Measurements from ENCODE around the gene NXPE1. TPM values are rescaled to one million over a fixed set of nuclear protein-coding genes. Genes with fewer than 3 reads are reported as not detected.

The NXPE1 gene
- total and polyA plus RNA-seq, 9 of the 15 experiments (the other 6 are each of a cell fraction or from before 2014, with no cell fraction given) = not detected

GRCh38 chr11:114562166-114562916 lies 2.7 kb upstream of the NXPE1 start:
- Histone ChIP-seq H3K36me3 (ENCODE audit: control insufficient read depth, insufficient read depth, low read length) (no peaks in the 10 kb centered on the region), H3K9me1 (ENCODE audit: control insufficient read depth, insufficient read depth, low read length) (no peaks in the 10 kb centered on the region), H3K9ac (ENCODE audit: insufficient read depth in 1 of 2, low read depth in 2 of 2, low read length in 2 of 2) (no peak overlapping the region), H4K20me1 (replicated peaks; ENCODE audit: control insufficient read depth, insufficient read depth, low read length) (no peaks in the 10 kb centered on the region), H3K79me2 (ENCODE audit: control insufficient read depth, insufficient read depth, low read length) (no peaks in the 10 kb centered on the region), H3K4me2 (ENCODE audit: insufficient read depth, low read length) (no peak overlapping the region), H3K9me3 (replicated peaks; ENCODE audit: control insufficient read depth, insufficient read depth, low read depth, low read length) (no peaks in the 10 kb centered on the region), H3K4me1 (replicated peaks in 1 of 2; ENCODE audit: control insufficient read depth in 2 of 2, insufficient read depth in 2 of 2, low read length in 2 of 2) (no peaks in the 10 kb centered on the region), H3K4me3 (no peak overlapping the region), H3K27me3 (ENCODE audit: control insufficient read depth in 2 of 2, insufficient read depth in 2 of 2, low read length in 2 of 2) (no peaks in the 10 kb centered on the region), H2AFZ (ENCODE audit: low read depth, low read length) (no peak overlapping the region), H3K27ac (ENCODE audit: extremely low read depth, low read depth, low read length) (no peak overlapping the region)
- BruUV-seq (replicated peaks) = no TSS peak
- 0% methylated on average over 3 of the region's 3 CpGs for WGBS (ENCODE audit: insufficient coverage, low coverage, missing lambda C conversion rate)
- no peak for ATAC-seq
- no peak for FAIRE-seq
- DNase-seq (ENCODE audit: extremely low read depth in 1 of 4, low spot score in 3 of 4) = no peak
- POLR2A ChIA-PET = no interaction called here
- CTCF ChIA-PET (ENCODE audit: low intra/inter-chr PET ratio) = no interaction called here
- TF ChIP-seq, protein P1, sequence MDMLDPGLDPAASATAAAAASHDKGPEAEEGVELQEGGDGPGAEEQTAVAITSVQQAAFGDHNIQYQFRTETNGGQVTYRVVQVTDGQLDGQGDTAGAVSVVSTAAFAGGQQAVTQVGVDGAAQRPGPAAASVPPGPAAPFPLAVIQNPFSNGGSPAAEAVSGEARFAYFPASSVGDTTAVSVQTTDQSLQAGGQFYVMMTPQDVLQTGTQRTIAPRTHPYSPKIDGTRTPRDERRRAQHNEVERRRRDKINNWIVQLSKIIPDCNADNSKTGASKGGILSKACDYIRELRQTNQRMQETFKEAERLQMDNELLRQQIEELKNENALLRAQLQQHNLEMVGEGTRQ (CRISPR knock-in tag; IDR thresholded peaks at IDR 0.05) = no peak
- TF ChIP-seq ZSCAN29 (IDR thresholded peaks at IDR 0.05) (no peak), MAFK (IDR thresholded peaks at IDR 0.05; ENCODE audit: low read length) (no peak), ZNF143 (CRISPR knock-in tag; IDR thresholded peaks at IDR 0.05) (no peak), ZNF134 (CRISPR knock-in tag; conservative IDR thresholded peaks at IDR 0.05) (no peak), SRSF7 (optimal IDR thresholded peaks at IDR 0.05; ENCODE audit: low read depth, low read length) (no peak), MTF1 (CRISPR knock-in tag; IDR thresholded peaks at IDR 0.05; ENCODE audit: borderline replicate concordance) (no peak), ZBTB9 (CRISPR knock-in tag; IDR thresholded peaks at IDR 0.05) (no peak), NELFE (IDR thresholded peaks at IDR 0.05; ENCODE audit: insufficient read depth, insufficient read length) (no peak), MCM3 (IDR thresholded peaks at IDR 0.05) (no peak)
- TF ChIP-seq, protein P2, sequence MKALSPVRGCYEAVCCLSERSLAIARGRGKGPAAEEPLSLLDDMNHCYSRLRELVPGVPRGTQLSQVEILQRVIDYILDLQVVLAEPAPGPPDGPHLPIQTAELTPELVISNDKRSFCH (CRISPR knock-in tag; IDR thresholded peaks at IDR 0.05) = no peak
- TF ChIP-seq, protein P2 (tag; IDR thresholded peaks at IDR 0.05) = no peak
- TF ChIP-seq, protein P3, sequence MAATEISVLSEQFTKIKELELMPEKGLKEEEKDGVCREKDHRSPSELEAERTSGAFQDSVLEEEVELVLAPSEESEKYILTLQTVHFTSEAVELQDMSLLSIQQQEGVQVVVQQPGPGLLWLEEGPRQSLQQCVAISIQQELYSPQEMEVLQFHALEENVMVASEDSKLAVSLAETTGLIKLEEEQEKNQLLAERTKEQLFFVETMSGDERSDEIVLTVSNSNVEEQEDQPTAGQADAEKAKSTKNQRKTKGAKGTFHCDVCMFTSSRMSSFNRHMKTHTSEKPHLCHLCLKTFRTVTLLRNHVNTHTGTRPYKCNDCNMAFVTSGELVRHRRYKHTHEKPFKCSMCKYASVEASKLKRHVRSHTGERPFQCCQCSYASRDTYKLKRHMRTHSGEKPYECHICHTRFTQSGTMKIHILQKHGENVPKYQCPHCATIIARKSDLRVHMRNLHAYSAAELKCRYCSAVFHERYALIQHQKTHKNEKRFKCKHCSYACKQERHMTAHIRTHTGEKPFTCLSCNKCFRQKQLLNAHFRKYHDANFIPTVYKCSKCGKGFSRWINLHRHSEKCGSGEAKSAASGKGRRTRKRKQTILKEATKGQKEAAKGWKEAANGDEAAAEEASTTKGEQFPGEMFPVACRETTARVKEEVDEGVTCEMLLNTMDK (IDR thresholded peaks at IDR 0.05; ENCODE audit: borderline replicate concordance, insufficient read depth, low read depth, low read length, poor library complexity, severe bottlenecking) = no peak
- intact Hi-C loops (cut with micrococcal nuclease) (no loop called here), in situ Hi-C loops (cut with MboI) (no loop called here)

Data from K562 (cell line).